ENCODE results near the gene PTPN14. TPM values are rescaled to one million over a fixed set of nuclear protein-coding genes. Genes with fewer than 3 reads are reported as not detected.
A peak's percentile ranks its signal among the peaks of the same experiment; 100 is the strongest.

PTPN14 gene
- total and polyA plus RNA-seq, 12 donors, result 5.0 to 71.6 (median 42.3) TPM

DNA sequence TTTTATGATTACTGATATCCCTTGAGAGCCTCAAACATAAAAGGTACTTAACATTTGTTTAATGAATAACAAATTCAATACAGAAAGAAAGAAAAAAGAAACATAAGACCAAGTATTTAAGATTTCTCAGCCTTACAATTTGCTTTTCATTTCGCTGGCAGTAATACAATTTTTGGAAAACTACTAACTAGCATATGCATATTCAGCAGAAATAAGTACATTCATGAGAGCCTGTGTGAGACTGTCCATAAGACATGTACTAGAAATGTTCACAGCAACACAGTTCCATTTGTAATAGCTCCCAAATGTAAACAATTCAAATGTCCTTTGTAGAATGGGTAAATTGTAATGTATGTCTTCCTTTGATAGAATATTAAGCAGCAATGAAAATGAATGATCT, 119.2 kb downstream of the PTPN14 start:
- intact Hi-C loops (cut with DNase I), result no loop called here
- H3K4me3 ChIP-seq, result no peak overlapping the region
- peaks cover 0 to 4% (median 0%) of the 10 kb centered on the region in 11 donors for H3K9me3 ChIP-seq
- 87 to 100% methylated on average over 1 of the region's 1 CpG for WGBS, 2 donors
- ATAC-seq (no peak), DNase-seq (no peak)
- TF ChIP-seq, protein P1, sequence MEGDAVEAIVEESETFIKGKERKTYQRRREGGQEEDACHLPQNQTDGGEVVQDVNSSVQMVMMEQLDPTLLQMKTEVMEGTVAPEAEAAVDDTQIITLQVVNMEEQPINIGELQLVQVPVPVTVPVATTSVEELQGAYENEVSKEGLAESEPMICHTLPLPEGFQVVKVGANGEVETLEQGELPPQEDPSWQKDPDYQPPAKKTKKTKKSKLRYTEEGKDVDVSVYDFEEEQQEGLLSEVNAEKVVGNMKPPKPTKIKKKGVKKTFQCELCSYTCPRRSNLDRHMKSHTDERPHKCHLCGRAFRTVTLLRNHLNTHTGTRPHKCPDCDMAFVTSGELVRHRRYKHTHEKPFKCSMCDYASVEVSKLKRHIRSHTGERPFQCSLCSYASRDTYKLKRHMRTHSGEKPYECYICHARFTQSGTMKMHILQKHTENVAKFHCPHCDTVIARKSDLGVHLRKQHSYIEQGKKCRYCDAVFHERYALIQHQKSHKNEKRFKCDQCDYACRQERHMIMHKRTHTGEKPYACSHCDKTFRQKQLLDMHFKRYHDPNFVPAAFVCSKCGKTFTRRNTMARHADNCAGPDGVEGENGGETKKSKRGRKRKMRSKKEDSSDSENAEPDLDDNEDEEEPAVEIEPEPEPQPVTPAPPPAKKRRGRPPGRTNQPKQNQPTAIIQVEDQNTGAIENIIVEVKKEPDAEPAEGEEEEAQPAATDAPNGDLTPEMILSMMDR (IDR thresholded peaks at IDR 0.05), result no peak
- no peaks in the 10 kb centered on the region for H3K36me3 ChIP-seq
- H3K27ac ChIP-seq, result no peak overlapping the region
- H3K4me1 ChIP-seq, result peaks cover 0 to 26% (median 0%) of the 10 kb centered on the region in 9 donors
- no peaks in the 10 kb centered on the region for H3K27me3 ChIP-seq

DNA sequence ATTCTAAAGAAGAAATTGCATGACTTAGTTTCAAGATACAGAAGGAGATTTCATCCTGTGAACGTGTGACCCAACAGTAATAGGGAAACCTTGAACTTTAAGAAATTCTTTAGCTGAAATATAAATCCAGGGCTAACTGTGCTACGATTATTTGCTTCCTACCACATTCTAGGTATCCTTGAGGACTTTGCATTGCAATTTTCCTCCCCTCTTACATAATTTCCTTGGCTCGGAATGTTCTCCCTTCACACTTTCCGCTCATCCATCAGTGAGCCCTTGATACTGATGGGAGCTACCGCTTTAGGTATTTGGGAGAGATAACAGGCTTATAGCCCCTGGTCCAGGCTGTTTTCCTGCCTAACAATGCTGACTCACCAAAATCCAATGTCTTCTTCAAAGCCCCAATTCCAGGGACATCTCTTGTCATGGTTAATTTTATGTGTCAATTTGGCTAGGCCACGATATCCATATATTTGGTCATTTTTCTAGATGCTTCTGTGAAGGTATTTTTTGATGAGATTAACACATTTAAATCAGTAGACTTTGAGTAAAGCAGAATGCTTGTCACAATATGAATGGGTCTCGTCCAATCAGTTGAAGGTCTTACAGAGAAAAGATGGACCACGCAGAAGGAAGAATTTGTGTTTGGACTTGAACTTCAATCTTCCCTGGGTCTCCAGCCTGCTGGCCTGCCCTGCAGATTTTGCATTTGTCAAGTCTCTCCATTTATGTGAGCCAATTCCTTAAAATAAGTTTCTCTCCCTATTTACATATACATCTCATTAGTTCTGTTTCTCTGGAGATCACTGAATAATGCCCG, 121.2 kb downstream of the PTPN14 start:
- WGBS, 2 donors, result 88 to 91% methylated on average over 9 of the region's 9 CpGs
- H3K4me1 ChIP-seq, result peaks cover 0 to 44% (median 13%) of the 10 kb centered on the region in 9 donors
- ATAC-seq (no peak), DNase-seq (no peak)
- TF ChIP-seq, protein P1 (IDR thresholded peaks at IDR 0.05), result no peak
- H3K27me3 ChIP-seq, result no peaks in the 10 kb centered on the region
- H3K4me3 ChIP-seq, result no peak overlapping the region
- no peaks in the 10 kb centered on the region for H3K36me3 ChIP-seq
- H3K27ac ChIP-seq, result no peak overlapping the region
- no peaks in the 10 kb centered on the region for H3K9me3 ChIP-seq
- intact Hi-C loops (cut with DNase I), result no loop called here

DNA sequence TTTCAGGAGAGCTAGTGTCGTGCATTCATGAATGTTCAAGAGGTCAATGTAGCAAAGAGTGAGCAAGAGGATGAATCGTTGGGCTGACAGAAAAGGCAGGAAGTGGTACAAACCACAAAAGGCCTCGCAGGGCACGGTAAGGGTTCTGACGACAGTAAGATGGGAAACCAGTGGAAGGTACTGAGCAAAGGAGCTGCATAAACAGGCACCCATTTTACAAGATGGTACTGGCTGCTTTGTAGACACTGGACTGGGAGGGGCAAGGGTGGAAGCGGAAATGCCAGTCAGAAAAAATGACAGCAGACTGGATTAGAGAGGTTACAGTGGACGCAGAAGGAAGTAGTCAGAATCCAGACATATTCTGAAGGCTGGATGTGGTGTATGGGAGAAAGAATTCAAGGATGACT, 123.5 kb downstream of the PTPN14 start:
- Histone ChIP-seq H3K27ac (peak overlapping the region in 1 of 10 donors; percentile 52), H3K4me1 (peaks cover 0 to 47% (median 18%) of the 10 kb centered on the region in 9 donors), H3K4me3 (no peak overlapping the region), H3K9me3 (no peaks in the 10 kb centered on the region), H3K27me3 (no peaks in the 10 kb centered on the region), H3K36me3 (no peaks in the 10 kb centered on the region)
- peak in 3 of 8 donors; percentile 17 to 46 (median 34) for ATAC-seq
- TF ChIP-seq, protein P1 (IDR thresholded peaks at IDR 0.05), result no peak
- intact Hi-C loops (cut with DNase I), result no loop called here
- 77 to 82% methylated on average over 7 of the region's 7 CpGs for WGBS, 2 donors
- DNase-seq, result no peak

DNA sequence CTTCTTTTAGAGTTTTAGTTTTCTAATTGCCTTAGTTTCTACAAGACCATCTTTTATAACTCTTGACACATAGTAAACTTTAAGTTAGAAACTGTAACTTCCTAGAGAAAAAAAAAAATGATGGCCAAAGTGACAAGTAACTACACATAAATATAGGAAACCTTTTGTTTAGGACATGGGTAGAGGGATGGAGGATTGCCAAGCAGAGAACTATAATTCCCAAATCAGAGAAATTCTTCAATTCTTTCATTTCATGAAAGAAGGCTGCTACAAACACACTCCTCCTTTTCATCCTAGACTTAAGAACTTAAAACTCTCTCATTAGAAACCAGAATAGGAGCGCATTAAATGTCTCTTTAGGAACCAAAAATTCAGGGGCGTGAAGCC, 125.0 kb downstream of the PTPN14 start:
- Histone ChIP-seq H3K4me1 (peaks cover 0 to 54% (median 25%) of the 10 kb centered on the region in 9 donors), H3K9me3 (no peaks in the 10 kb centered on the region), H3K4me3 (no peak overlapping the region), H3K27me3 (no peaks in the 10 kb centered on the region), H3K27ac (no peak overlapping the region), H3K36me3 (no peaks in the 10 kb centered on the region)
- WGBS, 2 donors, result 96% methylated on average over 2 of the region's 2 CpGs
- intact Hi-C loops (cut with DNase I), result no loop called here
- no peak for DNase-seq
- no peak for ATAC-seq
- TF ChIP-seq, protein P1 (IDR thresholded peaks at IDR 0.05), result no peak
